Astrocyte (in vitro differentiated cells and primary cell): ENCODE results near the gene EVI2B.

ENCODE experiments used
- EZH2 ChIP-seq: IDR thresholded peaks from 2 replicates; pipeline ENCODE4 v1.6.1; 2012; ENCODE audit warnings: mild to moderate bottlenecking, low read length, inconsistent platforms; ENCODE audit not compliant: insufficient read depth
- TF ChIP-seq, protein P1 (sequence below): IDR thresholded peaks from 2 replicates; pipeline ENCODE4 v1.5.1; 2011; ENCODE audit warnings: low read depth, mild to moderate bottlenecking, inconsistent platforms, low read length, moderate library complexity; ENCODE audit not compliant: insufficient read depth

DNA sequence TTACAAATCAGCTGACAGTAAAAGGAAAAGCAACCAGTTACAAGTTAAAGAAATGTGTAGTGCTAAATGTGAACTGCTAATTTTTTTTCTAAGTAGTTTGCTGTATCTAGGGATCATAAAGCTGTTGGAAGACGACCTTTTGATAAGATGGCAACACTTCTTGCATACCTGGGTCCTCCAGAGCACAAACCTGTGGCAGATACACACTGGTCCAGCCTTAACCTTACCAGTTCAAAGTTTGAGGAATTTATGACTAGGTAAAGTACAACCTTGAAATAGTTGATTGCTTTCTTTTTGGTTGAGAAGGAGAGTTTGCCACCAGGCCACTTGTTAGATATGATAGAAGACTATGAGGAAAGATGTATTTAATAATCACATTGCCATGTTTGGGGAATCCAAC lies 52.3 kb downstream of the EVI2B start:
- TF ChIP-seq, protein P1, sequence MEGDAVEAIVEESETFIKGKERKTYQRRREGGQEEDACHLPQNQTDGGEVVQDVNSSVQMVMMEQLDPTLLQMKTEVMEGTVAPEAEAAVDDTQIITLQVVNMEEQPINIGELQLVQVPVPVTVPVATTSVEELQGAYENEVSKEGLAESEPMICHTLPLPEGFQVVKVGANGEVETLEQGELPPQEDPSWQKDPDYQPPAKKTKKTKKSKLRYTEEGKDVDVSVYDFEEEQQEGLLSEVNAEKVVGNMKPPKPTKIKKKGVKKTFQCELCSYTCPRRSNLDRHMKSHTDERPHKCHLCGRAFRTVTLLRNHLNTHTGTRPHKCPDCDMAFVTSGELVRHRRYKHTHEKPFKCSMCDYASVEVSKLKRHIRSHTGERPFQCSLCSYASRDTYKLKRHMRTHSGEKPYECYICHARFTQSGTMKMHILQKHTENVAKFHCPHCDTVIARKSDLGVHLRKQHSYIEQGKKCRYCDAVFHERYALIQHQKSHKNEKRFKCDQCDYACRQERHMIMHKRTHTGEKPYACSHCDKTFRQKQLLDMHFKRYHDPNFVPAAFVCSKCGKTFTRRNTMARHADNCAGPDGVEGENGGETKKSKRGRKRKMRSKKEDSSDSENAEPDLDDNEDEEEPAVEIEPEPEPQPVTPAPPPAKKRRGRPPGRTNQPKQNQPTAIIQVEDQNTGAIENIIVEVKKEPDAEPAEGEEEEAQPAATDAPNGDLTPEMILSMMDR, result no peak
- no peak for TF ChIP-seq EZH2
